ENCODE data around the gene KIT.

The KIT gene

GRCh38 chr4:54668014-54668611 lies 10.4 kb downstream of the KIT start:
- Histone ChIP-seq H3K36me3 (ENCODE audit: control insufficient read depth, insufficient read depth, low read length) (no peaks in the 10 kb centered on the region), H3K27me3 (replicated peaks; ENCODE audit: control insufficient read depth, insufficient read depth, low read length) (no peaks in the 10 kb centered on the region; the same call in 1 of the 2 replicates), H3K4me3 (replicated peaks; ENCODE audit: low read depth, low read length) (no peak overlapping the region)
- DNase-seq (ENCODE audit: extremely low read depth, insufficient read length): no peak
- no peak for TF ChIP-seq CTCF (IDR thresholded peaks at IDR 0.05; ENCODE audit: insufficient read depth, low read length, poor library complexity, severe bottlenecking)

- H3K36me3 ChIP-seq (ENCODE audit: control insufficient read depth, insufficient read depth, low read length): no peaks in the 10 kb centered on the region
- no peak for DNase-seq (ENCODE audit: extremely low read depth, insufficient read length)
- TF ChIP-seq CTCF (IDR thresholded peaks at IDR 0.05; ENCODE audit: insufficient read depth, low read length, poor library complexity, severe bottlenecking): no peak
- no peaks in the 10 kb centered on the region; the same call in 1 of the 2 replicates for H3K27me3 ChIP-seq (replicated peaks; ENCODE audit: control insufficient read depth, insufficient read depth, low read length)
- no peak overlapping the region for H3K4me3 ChIP-seq (replicated peaks; ENCODE audit: low read depth, low read length)
Measured at GRCh38 chr4:54669831-54670230, 12.1 kb downstream of the KIT start.

GRCh38 chr4:54675721-54676461 lies 18.1 kb downstream of the KIT start:
- no peak for DNase-seq (ENCODE audit: extremely low read depth, insufficient read length)
- H3K4me3 ChIP-seq (replicated peaks; ENCODE audit: low read depth, low read length): no peak overlapping the region
- no peaks in the 10 kb centered on the region; the same call in 1 of the 2 replicates for H3K27me3 ChIP-seq (replicated peaks; ENCODE audit: control insufficient read depth, insufficient read depth, low read length)
- no peak for TF ChIP-seq CTCF (IDR thresholded peaks at IDR 0.05; ENCODE audit: insufficient read depth, low read length, poor library complexity, severe bottlenecking)
- no peaks in the 10 kb centered on the region for H3K36me3 ChIP-seq (ENCODE audit: control insufficient read depth, insufficient read depth, low read length)

GRCh38 chr4:54676658-54677057 lies 18.9 kb downstream of the KIT start:
- no peak overlapping the region for H3K4me3 ChIP-seq (replicated peaks; ENCODE audit: low read depth, low read length)
- TF ChIP-seq CTCF (IDR thresholded peaks at IDR 0.05; ENCODE audit: insufficient read depth, low read length, poor library complexity, severe bottlenecking): no peak

GRCh38 chr4:54677416-54677815 lies 19.7 kb downstream of the KIT start:
- no peak for DNase-seq (ENCODE audit: extremely low read depth, insufficient read length)
- Histone ChIP-seq H3K36me3 (ENCODE audit: control insufficient read depth, insufficient read depth, low read length) (no peaks in the 10 kb centered on the region), H3K27me3 (replicated peaks; ENCODE audit: control insufficient read depth, insufficient read depth, low read length) (no peaks in the 10 kb centered on the region; the same call in 1 of the 2 replicates), H3K4me3 (replicated peaks; ENCODE audit: low read depth, low read length) (no peak overlapping the region)
- TF ChIP-seq CTCF (IDR thresholded peaks at IDR 0.05; ENCODE audit: insufficient read depth, low read length, poor library complexity, severe bottlenecking): peak; percentile 5

More at GRCh38 chr4:54676658-54677057, 18.9 kb downstream of the KIT start:
- H3K27me3 ChIP-seq (replicated peaks; ENCODE audit: control insufficient read depth, insufficient read depth, low read length): no peaks in the 10 kb centered on the region; the same call in 1 of the 2 replicates
- no peak for DNase-seq (ENCODE audit: extremely low read depth, insufficient read length)
- no peaks in the 10 kb centered on the region for H3K36me3 ChIP-seq (ENCODE audit: control insufficient read depth, insufficient read depth, low read length)
